IMR-90 (cell line): ENCODE measurements around the gene TVP23B.
"Not testable (repeated sequence)": the region's sequence is repeated elsewhere in the genome, so short reads cannot be mapped to it uniquely, and the experiment has no call there.

ENCODE experiments used
- CTCF ChIP-seq: conservative IDR thresholded peaks from 2 replicates; pipeline ENCODE4 v1.5.1; 2012; ENCODE audit warnings: mild to moderate bottlenecking, low read depth, low read length, improper control_type of control experiment
- FOS ChIP-seq: fragments of 150-350 bp; IDR thresholded peaks from 2 replicates; pipeline ENCODE4 v1.6.1; 2016; ENCODE audit warnings: low read depth, low read length
- POLR2A ChIP-seq: IDR thresholded peaks from 2 replicates; pipeline ENCODE4 v1.6.1; 2012; ENCODE audit warnings: mild to moderate bottlenecking, low read depth, low read length
- RFX5 ChIP-seq: IDR thresholded peaks from 2 replicates; pipeline ENCODE4 v1.8.0; 2012; ENCODE audit warnings: low read depth, mild to moderate bottlenecking, low read length, moderate library complexity
- SMC3 ChIP-seq: fragments of 150-350 bp; IDR thresholded peaks from 2 replicates; pipeline ENCODE4 v1.6.1; 2016; ENCODE audit warnings: low read depth, mild to moderate bottlenecking, antibody characterized with exemption, low read length, moderate library complexity

- TF ChIP-seq RFX5, CTCF, SMC3, FOS: not testable (repeated sequence)
- peak; percentile 75 for TF ChIP-seq POLR2A
Observed at GRCh38 chr17:18780991-18781718, at the start of gene TVP23B.
